Mucosa of stomach (tissue), 1 donor: ENCODE measurements around the gene INSYN1.
"Not testable (repeated sequence)": the region's sequence is repeated elsewhere in the genome, so short reads cannot be mapped to it uniquely, and the experiment has no call there.

Experiments used
- H3K27me3 ChIP-seq: one replicate; pipeline ENCODE4 v1.7.0; 2013; ENCODE audit warnings: mild to moderate bottlenecking, low read length; ENCODE audit not compliant: control insufficient read depth, insufficient read depth
- H3K36me3 ChIP-seq: one replicate; pipeline ENCODE4 v1.7.0; 2013; ENCODE audit warnings: low read length; ENCODE audit not compliant: control insufficient read depth, insufficient read depth
- H3K4me1 ChIP-seq: one replicate; pipeline ENCODE4 v1.7.0; 2013; ENCODE audit warnings: mild to moderate bottlenecking, low read length; ENCODE audit not compliant: control insufficient read depth, insufficient read depth
- H3K4me3 ChIP-seq: one replicate; pipeline ENCODE4 v1.7.0; 2013; ENCODE audit warnings: low read length
- H3K9ac ChIP-seq: one replicate; pipeline ENCODE4 v1.7.0; 2013; ENCODE audit warnings: mild to moderate bottlenecking, low read length, moderate library complexity
- H3K9me3 ChIP-seq: one replicate; pipeline ENCODE4 v1.7.0; 2013; ENCODE audit warnings: mild to moderate bottlenecking, low read length, moderate library complexity; ENCODE audit not compliant: control insufficient read depth
- donor health status: Pancreatic carcinoma.

The INSYN1 gene

GRCh38 chr15:73703601-73704000, 49.5 kb downstream of the INSYN1 start:
- H3K9me3 ChIP-seq, H3K27me3 ChIP-seq, H3K4me3 ChIP-seq, H3K36me3 ChIP-seq, H3K4me1 ChIP-seq, H3K9ac ChIP-seq: not testable (repeated sequence)

- not testable (repeated sequence) for H3K4me3 ChIP-seq, H3K4me1 ChIP-seq, H3K9ac ChIP-seq, H3K27me3 ChIP-seq, H3K9me3 ChIP-seq, H3K36me3 ChIP-seq
Observed at GRCh38 chr15:73702311-73703239, 50.6 kb downstream of the INSYN1 start.

DNA sequence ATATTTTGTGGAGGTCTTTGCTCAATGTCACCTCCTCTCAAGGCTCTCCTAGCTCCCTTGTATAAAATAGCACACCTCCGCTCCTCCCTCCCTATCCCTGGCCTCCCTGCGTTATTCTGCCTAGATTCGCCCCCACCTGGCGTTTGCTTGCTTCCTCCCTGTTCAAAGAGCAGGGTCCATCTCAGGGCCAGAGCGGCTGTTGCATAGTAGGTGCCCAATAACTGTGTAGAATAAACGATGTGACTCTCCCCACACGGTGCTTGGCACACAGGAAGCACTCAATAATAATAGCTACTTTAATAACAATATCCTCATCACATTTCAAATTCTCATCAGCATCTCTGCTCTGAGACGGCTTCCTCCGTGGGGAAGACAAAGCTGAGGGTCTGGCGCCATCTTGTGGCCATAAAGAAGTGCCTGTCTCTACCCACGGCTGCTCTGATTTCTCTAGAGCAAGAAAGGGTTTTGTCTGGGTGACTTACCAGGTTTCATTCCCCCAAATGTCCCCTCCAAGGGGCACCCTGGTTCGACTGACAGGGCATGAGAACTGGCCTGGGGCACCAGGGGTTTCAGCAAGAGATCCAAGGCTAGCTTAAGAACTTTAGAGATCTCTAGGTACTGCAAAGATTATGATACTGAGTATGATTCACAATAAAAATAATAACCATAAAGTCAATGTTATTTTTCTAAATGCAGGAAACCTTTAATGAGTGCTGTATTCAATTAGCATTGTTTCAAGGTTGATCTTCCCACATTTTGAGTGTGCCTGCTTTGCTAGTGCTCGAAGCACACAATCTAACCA, 52.9 kb downstream of the INSYN1 start:
- Histone ChIP-seq H3K9me3 (no peaks in the 10 kb centered on the region), H3K27me3 (no peaks in the 10 kb centered on the region), H3K4me3 (no peak overlapping the region), H3K4me1 (peaks cover 16% of the 10 kb centered on the region), H3K36me3 (no peaks in the 10 kb centered on the region), H3K9ac (no peak overlapping the region)

DNA sequence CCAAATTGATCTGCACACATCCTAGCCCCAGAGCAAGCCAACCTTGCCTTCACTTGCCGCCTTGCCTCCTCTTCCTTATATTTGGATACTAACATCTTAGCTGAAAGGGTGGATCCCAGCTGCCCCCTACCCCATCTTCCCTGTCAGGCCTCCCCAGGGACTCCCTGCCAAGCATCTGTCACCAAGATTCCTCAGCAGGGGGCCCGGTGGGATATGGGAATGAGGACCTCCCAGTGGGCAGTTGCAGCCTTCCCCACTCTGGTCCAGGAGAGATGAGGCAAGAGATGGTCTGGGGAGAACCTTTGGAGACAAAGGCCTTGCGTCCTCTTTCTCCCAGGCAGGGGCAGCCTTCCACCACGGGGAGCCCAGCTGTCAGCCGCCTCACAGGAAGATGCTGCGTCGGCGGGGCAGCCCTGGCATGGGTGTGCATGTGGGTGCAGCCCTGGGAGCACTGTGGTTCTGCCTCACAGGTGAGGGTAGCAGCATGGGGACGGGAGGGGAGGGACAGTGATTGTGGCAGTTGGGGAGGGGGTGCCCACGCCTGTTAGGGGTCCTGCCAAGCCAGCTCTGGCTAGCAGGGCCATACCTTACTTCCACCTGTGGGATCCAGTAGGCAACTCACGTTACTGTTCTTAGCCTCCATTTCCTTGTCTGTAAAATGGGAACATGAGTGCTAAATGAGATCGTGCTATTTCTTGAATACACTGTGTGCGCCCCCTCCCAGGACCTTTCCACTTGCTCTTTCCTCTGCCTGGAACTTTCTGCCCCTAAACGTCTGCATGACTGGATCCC, 53.7 kb downstream of the INSYN1 start:
- Histone ChIP-seq H3K4me1 (peaks cover 18% of the 10 kb centered on the region), H3K27me3 (no peaks in the 10 kb centered on the region), H3K9me3 (no peaks in the 10 kb centered on the region), H3K36me3 (no peaks in the 10 kb centered on the region), H3K9ac (no peak overlapping the region), H3K4me3 (no peak overlapping the region)

DNA sequence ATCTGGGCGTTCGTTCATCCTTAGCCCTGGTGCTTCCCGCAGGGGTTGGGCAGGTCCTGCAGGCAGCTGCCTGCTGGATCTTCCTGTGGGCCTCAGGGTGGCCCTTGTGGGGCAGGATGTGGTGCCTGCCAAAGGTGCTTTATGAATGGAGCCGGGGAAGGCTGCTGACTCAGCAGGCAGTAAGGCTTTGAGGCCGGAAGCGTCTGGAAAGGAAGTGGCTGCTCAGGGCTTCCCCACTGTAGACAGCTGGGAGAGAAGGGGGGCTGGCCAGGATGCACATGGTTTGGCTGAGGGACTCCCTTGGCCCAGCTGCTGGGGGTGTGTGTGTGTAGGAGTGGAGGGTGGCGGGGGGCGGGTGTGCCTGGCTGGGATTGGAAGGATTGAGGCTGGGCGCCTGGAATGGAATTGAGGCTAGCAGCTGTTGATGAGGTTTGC, 56.1 kb downstream of the INSYN1 start:
- H3K9ac ChIP-seq, result no peak overlapping the region
- peaks cover 26% of the 10 kb centered on the region for H3K4me1 ChIP-seq
- H3K36me3 ChIP-seq, result no peaks in the 10 kb centered on the region
- H3K27me3 ChIP-seq, result no peaks in the 10 kb centered on the region
- H3K4me3 ChIP-seq, result no peak overlapping the region
- H3K9me3 ChIP-seq, result no peaks in the 10 kb centered on the region

DNA sequence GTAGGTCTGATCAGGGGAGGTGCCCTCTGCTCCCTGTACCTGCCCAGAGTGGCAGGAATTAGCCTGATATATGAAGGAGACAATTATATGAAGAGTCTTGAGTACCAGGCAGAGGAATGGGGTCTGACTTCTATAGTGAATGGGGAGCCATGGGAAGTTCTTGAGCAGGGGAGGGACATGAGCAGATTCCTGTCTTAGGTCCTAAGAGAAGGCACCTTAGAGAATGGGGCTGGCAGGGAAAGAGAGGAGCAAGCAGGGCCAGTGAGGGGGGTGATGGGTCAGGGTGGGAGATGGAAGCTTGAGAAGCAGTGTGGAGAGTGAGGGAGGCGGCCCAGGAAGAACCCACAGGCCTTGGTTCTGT, 56.5 kb downstream of the INSYN1 start:
- no peak overlapping the region for H3K4me3 ChIP-seq
- H3K4me1 ChIP-seq, result peaks cover 29% of the 10 kb centered on the region
- no peaks in the 10 kb centered on the region for H3K9me3 ChIP-seq
- no peaks in the 10 kb centered on the region for H3K27me3 ChIP-seq
- H3K36me3 ChIP-seq, result no peaks in the 10 kb centered on the region
- H3K9ac ChIP-seq, result no peak overlapping the region

DNA sequence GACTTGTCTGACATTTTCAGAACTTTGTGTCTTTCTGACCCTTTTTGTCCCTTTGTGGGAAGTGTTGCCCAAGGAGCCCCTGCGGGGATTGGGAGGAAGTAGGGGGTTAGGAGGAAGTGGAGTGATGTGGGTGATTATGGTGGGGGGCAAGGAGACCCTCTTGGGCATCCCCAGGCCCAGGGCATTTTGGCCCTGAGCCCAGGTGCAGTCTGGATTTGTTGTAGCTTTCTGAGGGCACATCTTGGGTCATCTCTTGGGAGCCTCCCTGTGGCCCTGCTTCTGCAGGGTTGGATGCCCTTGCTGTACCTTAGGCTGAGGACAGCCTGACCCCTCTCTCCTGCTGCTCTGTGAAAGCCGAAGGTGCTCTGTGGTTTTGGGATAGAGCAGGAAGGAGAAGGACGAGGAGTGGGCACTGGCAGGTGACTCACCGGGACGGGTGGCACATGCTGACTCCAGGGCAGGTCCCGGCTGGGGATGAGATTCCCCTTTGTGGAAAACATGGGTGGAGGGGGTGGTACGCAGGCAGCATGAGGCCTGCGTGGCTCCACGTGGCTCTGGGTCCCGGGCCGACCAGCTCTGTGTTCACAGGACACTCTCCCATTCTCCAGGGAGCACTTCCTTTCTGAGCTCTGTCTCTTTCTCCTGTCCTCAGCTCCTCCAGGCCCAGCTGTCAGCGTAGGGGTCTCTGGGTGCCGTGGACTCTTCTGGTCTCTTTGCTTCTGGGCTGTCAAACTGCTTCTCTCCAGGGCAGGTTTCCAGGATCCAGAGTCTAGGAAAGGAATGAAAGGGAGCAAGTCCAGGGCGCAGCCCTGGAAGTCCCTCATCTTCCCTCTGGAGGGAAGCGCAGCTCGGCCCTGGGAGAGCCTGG, 57.1 kb downstream of the INSYN1 start:
- no peak overlapping the region for H3K4me3 ChIP-seq
- peaks cover 36% of the 10 kb centered on the region for H3K4me1 ChIP-seq
- no peaks in the 10 kb centered on the region for H3K36me3 ChIP-seq
- no peak overlapping the region for H3K9ac ChIP-seq
- no peaks in the 10 kb centered on the region for H3K9me3 ChIP-seq
- H3K27me3 ChIP-seq, result no peaks in the 10 kb centered on the region

- no peak overlapping the region for H3K9ac ChIP-seq
- H3K4me3 ChIP-seq, result no peak overlapping the region
- peaks cover 39% of the 10 kb centered on the region for H3K4me1 ChIP-seq
- H3K27me3 ChIP-seq, result no peaks in the 10 kb centered on the region
- H3K36me3 ChIP-seq, result no peaks in the 10 kb centered on the region
- no peaks in the 10 kb centered on the region for H3K9me3 ChIP-seq
Observed at GRCh38 chr15:73694419-73694818, 58.7 kb downstream of the INSYN1 start.

GRCh38 chr15:73691396-73691795, 61.8 kb downstream of the INSYN1 start:
- no peak overlapping the region for H3K4me3 ChIP-seq
- H3K4me1 ChIP-seq, result peaks cover 29% of the 10 kb centered on the region
- no peak overlapping the region for H3K9ac ChIP-seq
- no peaks in the 10 kb centered on the region for H3K36me3 ChIP-seq
- no peaks in the 10 kb centered on the region for H3K27me3 ChIP-seq
- no peaks in the 10 kb centered on the region for H3K9me3 ChIP-seq

GRCh38 chr15:73688455-73688854, 64.7 kb downstream of the INSYN1 start:
- H3K27me3 ChIP-seq, result no peaks in the 10 kb centered on the region
- peaks cover 20% of the 10 kb centered on the region for H3K4me1 ChIP-seq
- no peak overlapping the region for H3K4me3 ChIP-seq
- no peaks in the 10 kb centered on the region for H3K9me3 ChIP-seq
- no peaks in the 10 kb centered on the region for H3K36me3 ChIP-seq
- H3K9ac ChIP-seq, result no peak overlapping the region

- H3K4me1 ChIP-seq, result peaks cover 24% of the 10 kb centered on the region
- no peak overlapping the region for H3K9ac ChIP-seq
- H3K4me3 ChIP-seq, result no peak overlapping the region
- no peaks in the 10 kb centered on the region for H3K27me3 ChIP-seq
- H3K9me3 ChIP-seq, result no peaks in the 10 kb centered on the region
- H3K36me3 ChIP-seq, result no peaks in the 10 kb centered on the region
Observed at GRCh38 chr15:73687351-73687750, 65.8 kb downstream of the INSYN1 start.
